Esophagus squamous epithelium (tissue), 4 donors: ENCODE data around the gene CDH12.

ENCODE experiments used
- CTCF ChIP-seq, 6 experiments: fragments of 450-650 bp in 4 of 6; fragments of 200-600 bp in 2 of 6; sonication (generic) in 2 of 6; IDR thresholded peaks; one replicate each; pipeline ENCODE4 v1.5.1; 2016 to 2019; ENCODE audit warnings: antibody characterized with exemption in 6 of 6, mild to moderate bottlenecking in 4 of 6, moderate library complexity in 4 of 6
- POLR2A ChIP-seq, 4 donors: fragments of 450-650 bp; IDR thresholded peaks; one replicate each; pipeline ENCODE4 v1.6.1; 2017; ENCODE audit warnings: antibody characterized with exemption in 4 of 4, mild to moderate bottlenecking in 4 of 4, moderate library complexity in 3 of 4

- TF ChIP-seq CTCF (IDR thresholded peaks at IDR 0.05) (no peak), POLR2A (IDR thresholded peaks at IDR 0.05) (no peak)
These were observed 990.2 kb downstream of the CDH12 start for GRCh38 chr5:21862986-21863385.
